ENCODE data around the gene SLC1A2. TPM values are rescaled to one million over a fixed set of nuclear protein-coding genes. Genes with fewer than 3 reads are reported as not detected.

The SLC1A2 gene
- total RNA-seq, 1 donor from 2014 or later, result 0.10 TPM

DNA sequence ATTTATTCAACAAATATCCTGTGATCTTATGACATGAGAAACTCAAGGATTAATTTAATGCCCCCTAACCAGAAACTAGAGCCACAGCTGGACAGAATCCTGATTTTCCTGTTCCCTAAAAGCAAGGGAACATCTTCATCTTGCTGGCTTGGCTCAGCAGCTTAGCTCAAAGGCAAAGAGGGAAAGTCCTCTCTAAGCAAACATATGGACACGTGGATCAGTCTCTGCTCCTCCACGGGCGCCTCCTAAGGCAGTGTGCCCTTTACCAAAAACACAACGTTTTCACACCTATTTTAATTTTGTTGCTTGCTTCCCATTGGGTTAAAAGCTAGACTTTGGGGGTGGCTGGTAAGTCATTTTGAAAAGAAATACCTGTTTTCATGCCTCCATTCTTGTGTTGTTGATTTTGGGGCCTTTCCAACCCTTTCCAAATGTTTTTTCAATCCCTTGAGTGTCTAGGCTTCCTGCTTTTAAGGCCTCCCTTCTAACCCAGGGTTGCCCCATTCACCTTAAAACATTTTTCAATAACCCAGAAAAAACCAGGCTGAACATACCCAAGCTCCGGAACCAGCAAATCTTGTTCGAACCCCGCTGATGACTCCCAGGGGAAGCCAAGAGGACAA is 15.5 kb downstream of the SLC1A2 start:
- H3K27ac Mint-ChIP-seq (ENCODE audit: unreplicated experiment), result no peak overlapping the region
- H3K4me3 Mint-ChIP-seq (ENCODE audit: unreplicated experiment), result no peak overlapping the region
- H3K36me3 Mint-ChIP-seq (ENCODE audit: low read depth), result no peaks in the 10 kb centered on the region
- no peaks in the 10 kb centered on the region for H3K27me3 Mint-ChIP-seq (ENCODE audit: low read depth)
- no peaks in the 10 kb centered on the region for H3K9me3 Mint-ChIP-seq (ENCODE audit: low read depth)
- no peak for TF ChIP-seq CTCF (IDR thresholded peaks at IDR 0.05)
- no peak for DNase-seq (ENCODE audit: low spot score)
- peaks cover 5% of the 10 kb centered on the region for H3K4me1 Mint-ChIP-seq (ENCODE audit: low read depth)

DNA sequence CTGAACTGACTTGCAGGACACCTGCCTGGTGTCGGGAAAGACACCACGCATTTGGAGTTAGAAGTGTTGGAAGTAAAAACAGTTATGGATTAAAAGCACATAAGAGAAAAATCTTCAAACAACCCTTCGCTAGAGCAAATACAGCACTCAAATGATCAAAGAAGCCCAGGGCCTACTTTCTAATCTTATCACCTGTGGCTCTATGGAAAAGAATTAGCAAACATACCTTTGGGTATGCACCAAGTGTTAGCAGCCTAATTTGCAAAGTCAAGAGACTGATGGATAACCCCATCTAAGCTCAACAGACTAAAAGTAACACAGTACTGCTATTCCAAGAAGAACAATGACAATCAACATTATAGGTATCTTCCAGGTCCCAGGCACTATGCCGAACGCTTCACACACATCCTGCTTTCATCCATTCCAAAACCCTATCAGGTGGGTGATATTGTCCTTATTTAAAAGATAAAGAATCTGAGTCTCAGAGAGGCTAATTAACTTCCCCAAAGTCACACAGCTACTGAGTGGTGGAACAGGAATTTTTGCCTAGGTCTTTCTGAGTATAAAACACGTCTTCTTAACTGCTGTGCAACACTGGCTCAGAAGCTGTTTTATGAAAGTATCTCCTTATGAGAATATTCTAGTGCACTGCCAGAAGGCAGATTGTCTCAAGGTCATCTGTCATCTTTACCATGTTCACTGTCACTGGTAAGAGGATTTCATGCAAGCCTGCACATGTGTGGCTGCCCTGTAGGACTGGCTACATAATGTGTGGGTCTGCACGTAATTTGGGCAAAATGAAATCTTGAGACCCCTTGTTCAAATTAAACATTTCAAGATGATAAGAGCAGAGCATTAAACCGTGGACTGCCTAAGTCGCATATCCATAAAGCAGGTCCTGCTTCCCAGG is 16.4 kb downstream of the SLC1A2 start:
- DNase-seq (ENCODE audit: low spot score), result no peak
- Mint-ChIP-seq H3K36me3 (ENCODE audit: low read depth) (no peaks in the 10 kb centered on the region), H3K4me1 (ENCODE audit: low read depth) (peaks cover 5% of the 10 kb centered on the region), H3K4me3 (ENCODE audit: unreplicated experiment) (no peak overlapping the region), H3K9me3 (ENCODE audit: low read depth) (no peaks in the 10 kb centered on the region), H3K27ac (ENCODE audit: unreplicated experiment) (no peak overlapping the region), H3K27me3 (ENCODE audit: low read depth) (no peaks in the 10 kb centered on the region)
- TF ChIP-seq CTCF (IDR thresholded peaks at IDR 0.05), result no peak

DNA sequence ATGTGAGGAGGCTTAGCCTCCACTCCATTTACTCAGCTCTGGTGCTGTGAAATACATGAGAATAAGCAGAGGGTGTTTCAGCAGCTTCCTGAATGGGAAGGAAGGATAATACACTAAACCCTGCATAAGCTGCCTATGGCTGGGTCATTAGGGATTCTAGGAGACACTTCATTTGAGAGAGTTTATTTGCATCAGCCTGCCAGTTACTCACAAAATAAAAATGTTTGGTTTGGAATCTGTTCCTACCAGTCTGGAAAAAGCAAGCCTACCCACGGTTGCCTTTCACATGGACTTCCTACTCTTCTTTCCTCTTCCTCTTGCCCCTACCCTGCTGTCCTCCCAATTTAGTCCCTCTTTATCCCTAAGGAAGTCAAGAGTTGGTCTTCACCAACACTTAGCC is 20.5 kb downstream of the SLC1A2 start:
- no peaks in the 10 kb centered on the region for H3K36me3 Mint-ChIP-seq (ENCODE audit: low read depth)
- DNase-seq (ENCODE audit: low spot score), result no peak
- no peak for TF ChIP-seq CTCF (IDR thresholded peaks at IDR 0.05)
- H3K27me3 Mint-ChIP-seq (ENCODE audit: low read depth), result peaks cover 1% of the 10 kb centered on the region
- no peak overlapping the region for H3K4me3 Mint-ChIP-seq (ENCODE audit: unreplicated experiment)
- H3K9me3 Mint-ChIP-seq (ENCODE audit: low read depth), result no peaks in the 10 kb centered on the region
- no peak overlapping the region for H3K27ac Mint-ChIP-seq (ENCODE audit: unreplicated experiment)
- H3K4me1 Mint-ChIP-seq (ENCODE audit: low read depth), result no peaks in the 10 kb centered on the region

DNA sequence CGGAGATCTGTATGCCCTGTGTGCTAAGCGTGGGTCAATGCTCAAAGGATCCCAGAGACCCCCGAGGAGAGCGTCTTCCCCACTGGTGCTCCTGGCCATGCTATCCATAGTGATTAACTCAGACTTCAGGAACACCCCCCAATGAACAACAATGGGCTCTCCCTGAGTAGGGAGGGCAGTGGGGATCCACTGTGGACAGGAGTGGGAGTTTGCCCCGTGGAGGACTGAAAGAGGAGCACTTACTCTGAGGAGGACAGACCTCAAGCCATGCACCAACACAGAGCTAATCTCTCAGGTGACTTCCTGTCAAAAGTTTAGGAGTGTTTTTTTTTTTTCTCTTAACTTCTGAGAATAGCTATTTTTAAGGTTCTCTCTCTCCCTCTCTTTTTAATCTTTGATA is 24.4 kb downstream of the SLC1A2 start:
- TF ChIP-seq CTCF (IDR thresholded peaks at IDR 0.05), result no peak
- no peak overlapping the region for H3K27ac Mint-ChIP-seq (ENCODE audit: unreplicated experiment)
- H3K36me3 Mint-ChIP-seq (ENCODE audit: low read depth), result no peaks in the 10 kb centered on the region
- DNase-seq (ENCODE audit: low spot score), result no peak
- H3K9me3 Mint-ChIP-seq (ENCODE audit: low read depth), result no peaks in the 10 kb centered on the region
- H3K4me1 Mint-ChIP-seq (ENCODE audit: low read depth), result peaks cover 13% of the 10 kb centered on the region
- H3K27me3 Mint-ChIP-seq (ENCODE audit: low read depth), result peaks cover 6% of the 10 kb centered on the region
- H3K4me3 Mint-ChIP-seq (ENCODE audit: unreplicated experiment), result no peak overlapping the region

- no peak overlapping the region for H3K27ac Mint-ChIP-seq (ENCODE audit: unreplicated experiment)
- H3K9me3 Mint-ChIP-seq (ENCODE audit: low read depth), result no peaks in the 10 kb centered on the region
- H3K36me3 Mint-ChIP-seq (ENCODE audit: low read depth), result no peaks in the 10 kb centered on the region
- H3K4me1 Mint-ChIP-seq (ENCODE audit: low read depth), result peaks cover 14% of the 10 kb centered on the region
- H3K27me3 Mint-ChIP-seq (ENCODE audit: low read depth), result peaks cover 6% of the 10 kb centered on the region
- H3K4me3 Mint-ChIP-seq (ENCODE audit: unreplicated experiment), result no peak overlapping the region
- no peak for TF ChIP-seq CTCF (IDR thresholded peaks at IDR 0.05)
- DNase-seq (ENCODE audit: low spot score), result no peak
These were observed 26.3 kb downstream of the SLC1A2 start for GRCh38 chr11:35393098-35393497.

Data from chondrocyte (in vitro differentiated cells).